HG03354 (cell line): Measurements from ENCODE around the gene PHF23.

Experiments used
- ATAC-seq: cut with Tn5 transposase; IDR thresholded peaks from one replicate; pipeline ENCODE4 v1.9.1; 2021; ENCODE audit warnings: mild to moderate bottlenecking; ENCODE audit not compliant: unreplicated experiment, poor library complexity, severe bottlenecking

Gene PHF23

GRCh38 chr17:7208754-7209460, 30.4 kb downstream of the PHF23 start:
- no peak for ATAC-seq

- no peak for ATAC-seq
Measured at GRCh38 chr17:7208027-7208571, 31.2 kb downstream of the PHF23 start.

- ATAC-seq, result no peak
Measured at GRCh38 chr17:7207120-7208001, 31.9 kb downstream of the PHF23 start.

- no peak for ATAC-seq
Measured at GRCh38 chr17:7205561-7205960, 33.7 kb downstream of the PHF23 start.

GRCh38 chr17:7204828-7205461, 34.3 kb downstream of the PHF23 start:
- peak; percentile 85 for ATAC-seq

- ATAC-seq, result no peak
Measured at GRCh38 chr17:7204336-7204735, 34.9 kb downstream of the PHF23 start.

GRCh38 chr17:7203391-7203790, 35.9 kb downstream of the PHF23 start:
- no peak for ATAC-seq

GRCh38 chr17:7196651-7197401, 42.4 kb downstream of the PHF23 start:
- no peak for ATAC-seq

- ATAC-seq, result no peak
Measured at GRCh38 chr17:7195971-7196370, 43.3 kb downstream of the PHF23 start.

GRCh38 chr17:7192271-7192937, 46.9 kb downstream of the PHF23 start:
- no peak for ATAC-seq

- ATAC-seq, result no peak
Measured at GRCh38 chr17:7191571-7192270, 47.5 kb downstream of the PHF23 start.

GRCh38 chr17:7191069-7191468, 48.2 kb downstream of the PHF23 start:
- ATAC-seq, result no peak

- ATAC-seq, result no peak
Measured at GRCh38 chr17:7190276-7190917, 48.9 kb downstream of the PHF23 start.

- ATAC-seq, result no peak
Measured at GRCh38 chr17:7186241-7186640, 53.0 kb downstream of the PHF23 start.
